Chondrocyte (in vitro differentiated cells): ENCODE measurements around the gene CTSZ. TPM values are rescaled to one million over a fixed set of nuclear protein-coding genes. Genes with fewer than 3 reads are reported as not detected.

Experiments
- DNase-seq: peaks from one replicate; pipeline ENCODE4 v3.0.0; 2021; ENCODE audit warnings: mixed read lengths, low spot score
- H3K27ac Mint-ChIP-seq: one replicate; pipeline ENCODE4 v1.8.0; 2021; ENCODE audit warnings: mild to moderate bottlenecking, moderate library complexity, mixed read lengths; ENCODE audit not compliant: unreplicated experiment
- H3K27me3 Mint-ChIP-seq: 2 replicates; pipeline ENCODE4 v1.8.0; 2021; ENCODE audit warnings: low read depth, mixed read lengths
- H3K36me3 Mint-ChIP-seq: 2 replicates; pipeline ENCODE4 v1.8.0; 2021; ENCODE audit warnings: low read depth, mixed read lengths
- H3K4me1 Mint-ChIP-seq: 2 replicates; pipeline ENCODE4 v1.8.0; 2021; ENCODE audit warnings: low read depth, mild to moderate bottlenecking, mixed read lengths
- H3K4me3 Mint-ChIP-seq: one replicate; pipeline ENCODE4 v1.8.0; 2021; ENCODE audit warnings: mild to moderate bottlenecking, moderate library complexity, mixed read lengths; ENCODE audit not compliant: unreplicated experiment
- H3K9me3 Mint-ChIP-seq: 2 replicates; pipeline ENCODE4 v1.8.0; 2021; ENCODE audit warnings: low read depth, mixed read lengths
- CTCF ChIP-seq: fragments of 200-600 bp; sonication (generic); IDR thresholded peaks from 2 replicates; pipeline ENCODE4 v1.5.0; 2021; ENCODE audit warnings: antibody characterized with exemption, mild to moderate bottlenecking, moderate library complexity
- total RNA-seq: library from RNA; stranded (reverse); gene quantifications from 3 replicates; pipeline ENCODE4 v1.2.1, GENCODE V29; 2021

The CTSZ gene
- total RNA-seq, 1 donor from 2014 or later = 99.4 TPM

DNA sequence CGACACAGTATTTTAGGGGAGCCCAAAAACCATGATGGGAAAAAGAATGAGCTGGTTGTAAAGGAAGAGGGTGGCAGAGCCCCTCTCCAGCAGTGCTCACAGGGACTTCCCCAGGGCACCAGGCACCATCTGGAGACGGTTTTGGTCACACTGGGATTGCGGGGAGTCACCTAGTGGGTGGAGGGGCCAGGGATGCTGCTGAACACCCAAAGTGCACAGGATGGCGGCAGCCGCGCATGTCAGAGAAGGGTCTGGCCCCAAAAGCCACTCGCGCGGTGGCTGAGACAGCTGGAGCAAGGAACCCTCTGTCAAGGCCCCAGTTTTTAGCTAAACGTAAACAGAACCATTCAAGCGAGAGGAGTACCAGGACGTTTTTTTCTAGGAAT lies 10.8 kb downstream of the CTSZ start:
- DNase-seq = no peak
- Mint-ChIP-seq H3K9me3 (no peaks in the 10 kb centered on the region), H3K4me1 (peaks cover 8% of the 10 kb centered on the region), H3K36me3 (peaks cover 27% of the 10 kb centered on the region), H3K27ac (no peak overlapping the region), H3K27me3 (no peaks in the 10 kb centered on the region), H3K4me3 (no peak overlapping the region)
- TF ChIP-seq CTCF = no peak

- H3K36me3 Mint-ChIP-seq = peaks cover 30% of the 10 kb centered on the region
- no peak overlapping the region for H3K4me3 Mint-ChIP-seq
Measured at GRCh38 chr20:58995461-58996225, 11.4 kb downstream of the CTSZ start.

DNA sequence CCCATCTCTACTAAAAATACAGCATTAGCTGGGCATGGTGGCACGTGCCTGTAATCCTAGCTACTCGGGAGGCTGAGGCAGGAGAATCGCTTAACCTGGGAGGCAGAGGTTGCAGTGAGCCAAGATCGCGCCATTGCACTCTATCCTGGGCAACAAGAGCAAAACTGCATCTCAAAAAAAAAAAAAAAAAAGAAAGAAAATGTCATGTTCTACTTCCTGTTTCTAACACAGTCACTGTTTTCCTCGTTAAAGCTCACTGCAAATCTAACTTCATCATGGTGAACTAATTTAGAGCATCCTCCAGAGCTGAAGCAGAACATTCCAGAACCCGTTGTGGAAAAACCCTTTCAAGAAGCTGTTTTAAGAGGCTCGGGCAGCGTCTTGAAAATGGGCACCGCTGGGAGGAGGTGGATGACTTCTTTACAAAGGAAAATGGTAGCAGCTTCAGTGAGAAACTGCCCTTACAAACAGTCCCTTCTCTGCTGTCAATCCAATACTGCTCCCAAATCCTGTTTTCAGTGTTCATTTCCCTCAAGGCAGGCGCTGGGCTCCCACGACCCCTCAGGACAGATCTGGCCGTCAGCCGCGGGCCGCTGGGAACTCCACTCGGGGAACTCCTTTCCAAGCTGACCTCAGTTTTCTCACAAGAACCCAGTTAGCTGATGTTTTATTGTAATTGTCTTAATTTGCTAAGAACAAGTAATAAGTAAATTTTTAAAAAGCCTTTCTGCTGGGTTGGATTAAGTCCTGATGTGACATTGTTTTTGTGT lies 12.5 kb downstream of the CTSZ start:
- Mint-ChIP-seq H3K27me3 (no peaks in the 10 kb centered on the region), H3K4me1 (peaks cover 8% of the 10 kb centered on the region), H3K27ac (no peak overlapping the region), H3K36me3 (peaks cover 33% of the 10 kb centered on the region), H3K4me3 (no peak overlapping the region), H3K9me3 (no peaks in the 10 kb centered on the region)
- no peak for DNase-seq
- TF ChIP-seq CTCF = no peak

More at GRCh38 chr20:58995461-58996225, 11.4 kb downstream of the CTSZ start:
- Mint-ChIP-seq H3K27ac (no peak overlapping the region), H3K9me3 (no peaks in the 10 kb centered on the region), H3K27me3 (no peaks in the 10 kb centered on the region), H3K4me1 (peaks cover 8% of the 10 kb centered on the region)
- no peak for TF ChIP-seq CTCF
- no peak for DNase-seq

DNA sequence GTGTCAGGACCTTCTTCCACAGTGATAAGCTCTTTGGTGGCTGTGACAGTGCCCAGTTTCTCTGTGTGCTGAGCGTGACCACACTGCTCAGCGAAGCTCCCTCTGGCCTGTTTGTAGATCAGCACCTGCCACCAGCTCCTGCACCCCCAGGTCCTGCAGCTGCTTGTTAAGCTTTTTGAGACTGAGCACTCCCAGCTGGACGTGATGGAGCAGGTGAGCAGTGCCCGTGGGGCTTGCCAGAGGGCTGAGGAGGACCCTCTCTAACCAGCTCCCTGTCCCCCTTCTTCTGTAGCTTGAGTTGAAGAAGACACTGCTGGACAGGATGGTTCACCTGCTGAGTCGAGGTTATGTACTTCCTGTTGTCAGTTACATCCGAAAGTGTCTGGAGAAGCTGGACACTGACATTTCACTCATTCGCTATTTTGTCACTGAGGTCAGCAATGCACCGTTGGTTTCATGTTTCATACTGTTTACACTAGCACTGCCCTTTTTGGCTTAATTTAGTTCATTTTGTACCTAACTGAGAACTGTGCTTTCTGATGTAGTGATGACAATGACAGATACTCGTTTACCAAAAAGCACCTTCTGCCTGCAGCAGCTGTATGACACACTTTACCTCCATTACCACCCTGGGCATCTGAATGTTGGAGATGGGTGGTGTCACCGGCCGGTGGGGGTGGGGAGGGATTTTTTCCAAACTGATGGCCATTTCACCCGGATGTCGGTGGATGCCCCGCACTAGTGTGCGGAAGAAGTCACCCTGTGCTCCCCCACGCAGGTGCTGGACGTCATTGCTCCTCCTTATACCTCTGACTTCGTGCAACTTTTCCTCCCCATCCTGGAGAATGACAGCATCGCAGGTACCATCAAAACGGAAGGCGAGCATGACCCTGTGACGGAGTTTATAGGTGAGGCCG lies 13.5 kb downstream of the CTSZ start:
- Mint-ChIP-seq H3K4me3 (no peak overlapping the region), H3K27me3 (no peaks in the 10 kb centered on the region), H3K4me1 (peaks cover 8% of the 10 kb centered on the region), H3K36me3 (peaks cover 38% of the 10 kb centered on the region), H3K9me3 (no peaks in the 10 kb centered on the region), H3K27ac (no peak overlapping the region)
- DNase-seq = no peak
- TF ChIP-seq CTCF = no peak

DNA sequence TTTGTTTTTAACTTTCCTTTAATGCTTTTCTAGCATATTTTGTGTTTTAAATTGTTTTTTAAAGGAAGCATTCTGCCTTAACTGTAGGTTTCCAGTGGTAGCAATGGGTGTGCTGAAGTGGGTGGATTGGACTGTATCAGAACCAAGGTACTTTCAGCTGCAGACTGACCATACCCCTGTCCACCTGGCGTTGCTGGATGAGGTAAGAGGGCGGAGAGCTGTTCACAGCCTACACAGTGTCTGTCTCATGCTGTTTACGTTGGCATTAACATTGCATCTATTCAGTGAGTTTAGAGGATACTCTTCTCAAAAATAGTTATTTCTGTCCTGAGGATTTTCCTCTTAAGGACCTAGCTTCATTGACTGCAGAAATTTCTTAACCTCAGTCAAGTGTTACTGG lies 14.1 kb downstream of the CTSZ start:
- no peak for TF ChIP-seq CTCF
- Mint-ChIP-seq H3K27ac (no peak overlapping the region), H3K9me3 (no peaks in the 10 kb centered on the region), H3K4me1 (peaks cover 8% of the 10 kb centered on the region), H3K36me3 (peaks cover 40% of the 10 kb centered on the region), H3K27me3 (no peaks in the 10 kb centered on the region), H3K4me3 (no peak overlapping the region)
- DNase-seq = no peak
